ENCODE data around the gene A2M. TPM values are rescaled to one million over a fixed set of nuclear protein-coding genes. Genes with fewer than 3 reads are reported as not detected.
"Not testable (repeated sequence)": the region's sequence is repeated elsewhere in the genome, so short reads cannot be mapped to it uniquely, and the experiment has no call there.

Gene A2M
- total RNA-seq, 1 experiment from 2014 or later = not detected

GRCh38 chr12:9144730-9145106 is 29.0 kb upstream of the A2M start:
- Histone ChIP-seq H3K4me2 (no peak overlapping the region), H3K36me3 (ENCODE audit: low read depth) (no peaks in the 10 kb centered on the region), H2AFZ (no peak overlapping the region), H4K20me1 (ENCODE audit: insufficient read depth) (no peaks in the 10 kb centered on the region), H3F3A (ENCODE audit: insufficient read depth, low read depth) (no peaks in the 10 kb centered on the region), H3K9me2 (ENCODE audit: insufficient read depth) (no peaks in the 10 kb centered on the region), H3K4me1 (replicated peaks; ENCODE audit: insufficient read depth) (no peaks in the 10 kb centered on the region), H3K9me3 (ENCODE audit: insufficient read depth, low read depth) (0 out of 2 replicates have a peak, but pooled peaks cover 3% of the 10 kb centered on the region), H3K79me2 (ENCODE audit: low read depth) (no peaks in the 10 kb centered on the region), H3K27me3 (ENCODE audit: insufficient read depth, low read depth) (no peaks in the 10 kb centered on the region; the same call in 1 of the 2 replicates), H3K27ac (no peak overlapping the region), H3K4me3 (no peak overlapping the region)
- no peak for TF ChIP-seq EZH2 (IDR thresholded peaks at IDR 0.05; ENCODE audit: low read depth)
- no peak for TF ChIP-seq CTCF (conservative IDR thresholded peaks at IDR 0.05)
- intact Hi-C loops (cut with micrococcal nuclease; ENCODE audit: unreplicated experiment) = no loop called here
- ChIA-PET POLR2A (ENCODE audit: unreplicated experiment) (no interaction called here), CTCF (no interaction called here)
- DNase-seq = no peak
- BruUV-seq (replicated peaks) = no TSS peak

DNA sequence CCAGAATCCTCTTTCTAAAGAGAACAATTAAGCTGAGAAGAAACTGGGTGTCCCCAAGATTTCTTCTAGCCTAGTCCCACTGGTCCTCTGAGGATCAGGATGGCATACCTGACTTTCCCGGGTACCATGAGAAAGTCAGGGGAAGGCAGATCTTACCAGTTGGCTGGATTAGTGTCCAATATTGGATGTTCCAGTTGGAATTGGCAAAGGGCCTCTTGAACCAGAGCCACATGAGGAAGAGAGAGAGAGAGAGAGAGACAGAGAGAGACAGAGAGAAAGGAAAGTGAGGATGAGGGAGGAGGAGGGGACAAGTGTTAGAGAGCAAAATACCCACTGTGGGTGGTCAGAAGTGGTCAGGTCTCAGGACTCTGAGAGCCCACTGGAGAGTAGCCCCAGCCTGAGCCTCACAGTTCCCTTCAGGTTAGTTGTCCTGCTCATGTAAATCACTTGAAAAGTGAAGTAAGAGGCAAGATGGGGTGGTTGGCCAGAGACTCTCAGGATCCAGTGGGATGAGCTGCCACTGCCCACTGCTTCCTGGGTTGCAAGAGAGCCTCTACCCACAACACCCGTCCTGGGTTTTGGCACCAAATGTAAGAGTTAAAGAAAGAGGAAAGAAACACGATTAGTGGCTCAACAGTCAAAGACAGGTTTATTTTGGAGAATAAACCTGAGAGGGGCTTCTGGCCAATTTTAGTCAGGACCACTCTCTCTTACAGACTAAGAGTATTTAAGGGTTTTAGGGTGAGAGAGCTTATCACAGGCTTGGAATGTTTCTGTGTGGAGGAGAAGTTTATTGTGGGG is 28.4 kb upstream of the A2M start:
- no peaks in the 10 kb centered on the region for H4K20me1 ChIP-seq (ENCODE audit: insufficient read depth)
- H3K27me3 ChIP-seq (ENCODE audit: insufficient read depth, low read depth) = no peaks in the 10 kb centered on the region; the same call in 1 of the 2 replicates
- H3K9me3 ChIP-seq (ENCODE audit: insufficient read depth, low read depth) = 0 out of 2 replicates have a peak, but pooled peaks cover 3% of the 10 kb centered on the region
- no peak overlapping the region for H3K27ac ChIP-seq
- intact Hi-C loops (cut with micrococcal nuclease; ENCODE audit: unreplicated experiment) = no loop called here
- H3K79me2 ChIP-seq (ENCODE audit: low read depth) = no peaks in the 10 kb centered on the region
- H3K9me2 ChIP-seq (ENCODE audit: insufficient read depth) = no peaks in the 10 kb centered on the region
- H3K4me1 ChIP-seq (replicated peaks; ENCODE audit: insufficient read depth) = no peaks in the 10 kb centered on the region
- BruUV-seq (replicated peaks) = no TSS peak
- no peak overlapping the region for H3K4me3 ChIP-seq
- H3K36me3 ChIP-seq (ENCODE audit: low read depth) = no peaks in the 10 kb centered on the region
- ChIA-PET CTCF (no interaction called here), POLR2A (ENCODE audit: unreplicated experiment) (no interaction called here)
- no peak for TF ChIP-seq CTCF (conservative IDR thresholded peaks at IDR 0.05)
- TF ChIP-seq EZH2 (IDR thresholded peaks at IDR 0.05; ENCODE audit: low read depth) = no peak
- H2AFZ ChIP-seq = no peak overlapping the region
- no peak overlapping the region for H3K4me2 ChIP-seq
- H3F3A ChIP-seq (ENCODE audit: insufficient read depth, low read depth) = no peaks in the 10 kb centered on the region
- no peak for DNase-seq

DNA sequence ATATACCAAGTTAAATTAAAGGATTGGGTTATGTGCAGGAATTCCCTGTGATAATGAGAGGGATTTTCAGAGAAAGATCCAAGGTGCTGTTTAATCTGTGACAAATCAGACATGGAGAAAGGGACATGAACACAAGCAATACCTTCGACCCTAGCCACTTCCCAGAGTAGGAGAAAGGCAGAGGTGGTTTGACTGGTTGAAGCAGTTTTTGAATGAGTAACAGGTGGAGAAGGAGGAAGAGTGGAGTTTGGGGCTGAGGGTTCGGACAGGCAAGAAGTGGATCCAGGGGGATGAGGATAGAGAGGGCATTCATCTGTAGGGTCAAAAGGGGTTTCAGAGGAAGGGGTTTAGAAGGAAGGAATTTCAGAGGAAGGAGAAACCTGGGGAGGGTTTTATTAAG is 27.4 kb upstream of the A2M start:
- Histone ChIP-seq H3K4me3 (no peak overlapping the region), H3K9me2 (ENCODE audit: insufficient read depth) (no peaks in the 10 kb centered on the region), H3F3A (ENCODE audit: insufficient read depth, low read depth) (no peaks in the 10 kb centered on the region), H3K4me2 (no peak overlapping the region), H3K27me3 (ENCODE audit: insufficient read depth, low read depth) (no peaks in the 10 kb centered on the region; the same call in 1 of the 2 replicates), H3K79me2 (ENCODE audit: low read depth) (no peaks in the 10 kb centered on the region), H3K27ac (no peak overlapping the region), H3K9me3 (ENCODE audit: insufficient read depth, low read depth) (0 out of 2 replicates have a peak, but pooled peaks cover 3% of the 10 kb centered on the region), H4K20me1 (ENCODE audit: insufficient read depth) (no peaks in the 10 kb centered on the region), H3K4me1 (replicated peaks; ENCODE audit: insufficient read depth) (no peaks in the 10 kb centered on the region), H2AFZ (no peak overlapping the region), H3K36me3 (ENCODE audit: low read depth) (no peaks in the 10 kb centered on the region)
- no peak for TF ChIP-seq EZH2 (IDR thresholded peaks at IDR 0.05; ENCODE audit: low read depth)
- TF ChIP-seq CTCF (conservative IDR thresholded peaks at IDR 0.05) = no peak
- DNase-seq = no peak
- intact Hi-C loops (cut with micrococcal nuclease; ENCODE audit: unreplicated experiment) = no loop called here
- ChIA-PET POLR2A (ENCODE audit: unreplicated experiment) (no interaction called here), CTCF (no interaction called here)
- BruUV-seq (replicated peaks) = no TSS peak

DNA sequence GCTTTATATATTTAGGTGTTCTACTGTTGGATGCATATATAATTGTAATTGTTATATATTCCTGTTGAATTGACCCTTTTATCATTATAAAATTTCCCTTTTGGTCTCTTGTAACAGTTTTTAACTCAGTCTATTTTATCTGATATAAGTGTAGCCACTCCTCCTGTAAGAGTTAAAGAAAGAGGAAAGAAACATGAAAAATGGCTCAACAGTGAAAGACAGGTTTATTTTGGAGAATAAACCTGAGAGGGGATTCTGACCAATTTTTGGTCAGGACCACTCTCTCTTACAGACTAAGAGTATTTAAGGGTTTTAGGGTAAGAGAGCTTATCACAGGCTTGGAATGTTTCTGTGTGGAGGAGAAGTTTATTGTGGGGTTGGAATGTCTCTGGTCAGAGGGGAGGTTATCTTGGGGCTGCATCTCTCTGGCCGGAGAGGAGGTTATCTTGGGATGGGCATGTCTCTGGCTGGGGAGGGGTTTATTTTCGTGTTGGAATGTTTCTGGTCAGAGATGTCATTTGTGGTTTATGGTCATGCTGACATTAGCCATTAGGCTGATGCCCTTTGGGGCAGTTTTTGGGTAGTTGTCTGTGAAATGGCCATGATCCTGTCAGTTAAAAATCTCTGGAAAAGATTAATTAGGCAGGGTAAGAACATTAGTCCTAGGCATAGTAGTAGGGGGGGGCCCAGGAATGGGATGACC is 24.0 kb upstream of the A2M start:
- POLR2A ChIA-PET (ENCODE audit: unreplicated experiment); CTCF ChIA-PET; H3K9me2 ChIP-seq (ENCODE audit: insufficient read depth); H3K27me3 ChIP-seq (ENCODE audit: insufficient read depth, low read depth); H3K36me3 ChIP-seq (ENCODE audit: low read depth); H3K4me3 ChIP-seq; H3K79me2 ChIP-seq (ENCODE audit: low read depth); DNase-seq; H3K4me2 ChIP-seq; H3K4me1 ChIP-seq (replicated peaks; ENCODE audit: insufficient read depth); H3K27ac ChIP-seq; H3F3A ChIP-seq (ENCODE audit: insufficient read depth, low read depth); H3K9me3 ChIP-seq (ENCODE audit: insufficient read depth, low read depth); H4K20me1 ChIP-seq (ENCODE audit: insufficient read depth); BruUV-seq (replicated peaks); H2AFZ ChIP-seq; intact Hi-C loops (cut with micrococcal nuclease; ENCODE audit: unreplicated experiment): not testable (repeated sequence)

All from PC-9 (cell line).